Stimulated activated effector memory CD8-positive, alpha-beta T cell treated with anti-CD3 and anti-CD28 coated beads, Interleukin-12 subunit alpha, Interleukin-12 subunit beta, amount 100 ng/mL, for 72 hours (primary cell): ENCODE data around the gene FANCE.

Source experiments
- ATAC-seq: fragments of 150-1000 bp; cut with Tn5 transposase; 2 replicates; pipeline ENCODE4 v1.10.0; 2021
- DNase-seq, 2 donors: peaks; one replicate each; pipeline ENCODE4 v3.0.0; 2021 to 2022; ENCODE audit warnings: low spot score in 2 of 2
- H3K27ac Mint-ChIP-seq: one replicate; pipeline ENCODE4 v1.8.0; 2022; ENCODE audit warnings: mild to moderate bottlenecking, mixed read lengths
- H3K36me3 Mint-ChIP-seq: one replicate; pipeline ENCODE4 v1.8.0; 2022; ENCODE audit warnings: mild to moderate bottlenecking, mixed read lengths
- H3K4me1 Mint-ChIP-seq: one replicate; pipeline ENCODE4 v1.8.0; 2022; ENCODE audit warnings: mixed read lengths
- H3K4me3 Mint-ChIP-seq: one replicate; pipeline ENCODE4 v1.8.0; 2022; ENCODE audit warnings: mild to moderate bottlenecking, mixed read lengths
- H3K9me3 Mint-ChIP-seq: one replicate; pipeline ENCODE4 v1.8.0; 2022; ENCODE audit warnings: mixed read lengths

The FANCE gene

GRCh38 chr6:35443341-35444030 is 8.7 kb upstream of the FANCE start:
- no peak overlapping the region for H3K4me3 Mint-ChIP-seq
- peaks cover 5% of the 10 kb centered on the region for H3K4me1 Mint-ChIP-seq
- H3K9me3 Mint-ChIP-seq: no peaks in the 10 kb centered on the region
- ATAC-seq (no peak), DNase-seq (no peak)
- no peak overlapping the region for H3K27ac Mint-ChIP-seq
- no peaks in the 10 kb centered on the region for H3K36me3 Mint-ChIP-seq

GRCh38 chr6:35445691-35446090 is 6.4 kb upstream of the FANCE start:
- no peak overlapping the region for H3K27ac Mint-ChIP-seq
- DNase-seq (peak in 1 of 2 donors; percentile 58), ATAC-seq (peak; percentile 63)
- H3K4me3 Mint-ChIP-seq: no peak overlapping the region
- H3K9me3 Mint-ChIP-seq: no peaks in the 10 kb centered on the region
- H3K4me1 Mint-ChIP-seq: peaks cover 5% of the 10 kb centered on the region
- no peaks in the 10 kb centered on the region for H3K36me3 Mint-ChIP-seq

DNA sequence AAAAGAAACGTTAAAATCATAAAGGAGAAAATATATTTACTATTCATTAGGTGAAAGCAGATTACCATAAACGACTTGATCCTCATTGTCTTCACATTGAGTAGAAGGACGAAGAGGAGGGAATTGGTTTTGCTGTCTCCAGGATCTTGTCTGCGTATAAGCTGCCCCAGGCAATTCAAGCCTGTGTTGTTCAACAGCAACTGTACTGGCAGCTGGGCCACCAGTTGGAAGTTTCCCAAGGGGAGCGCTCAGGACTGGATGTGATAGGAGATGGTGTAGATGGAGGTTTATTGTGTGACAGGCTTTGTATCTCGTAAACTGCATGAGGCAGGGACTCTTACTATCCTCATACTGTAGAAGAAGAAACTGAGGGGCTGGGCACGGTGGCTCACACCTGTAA is 3.9 kb upstream of the FANCE start:
- peaks cover 20% of the 10 kb centered on the region for H3K4me1 Mint-ChIP-seq
- ATAC-seq (no peak), DNase-seq (no peak)
- H3K36me3 Mint-ChIP-seq: no peaks in the 10 kb centered on the region
- no peak overlapping the region for H3K27ac Mint-ChIP-seq
- H3K9me3 Mint-ChIP-seq: no peaks in the 10 kb centered on the region
- H3K4me3 Mint-ChIP-seq: no peak overlapping the region

DNA sequence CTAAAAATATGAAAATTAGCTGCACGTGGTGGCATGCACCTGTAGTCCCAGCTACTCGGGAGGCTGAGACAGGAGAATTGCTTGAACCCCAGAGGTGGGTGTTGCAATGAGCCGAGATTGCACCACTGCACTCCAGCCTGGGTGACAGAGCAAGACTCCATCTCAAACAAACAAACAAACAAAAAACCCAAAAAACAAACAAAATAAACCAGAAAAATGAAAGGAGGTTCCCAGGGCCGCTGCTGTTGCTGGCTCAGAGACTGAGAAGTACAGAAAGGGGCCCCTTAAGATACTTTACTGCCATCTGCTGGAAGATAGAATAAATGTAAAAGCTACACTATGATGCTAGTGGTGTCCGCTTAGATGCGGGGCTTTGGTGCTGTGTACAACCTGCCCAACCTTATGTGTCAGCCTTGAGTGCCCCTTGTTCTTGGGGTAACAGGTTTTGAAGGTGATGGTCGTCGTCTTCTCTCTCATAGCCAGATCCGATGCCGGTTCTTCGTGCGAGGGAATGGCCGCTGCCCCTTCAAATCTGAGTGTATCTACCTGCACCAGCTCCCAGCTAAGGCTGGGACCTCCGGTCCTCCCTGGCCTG is 2.8 kb upstream of the FANCE start:
- no peaks in the 10 kb centered on the region for H3K36me3 Mint-ChIP-seq
- ATAC-seq (peak; percentile 71), DNase-seq (peak in 1 of 2 donors; percentile 61)
- H3K27ac Mint-ChIP-seq: peak overlapping the region; percentile 34
- no peaks in the 10 kb centered on the region for H3K9me3 Mint-ChIP-seq
- peaks cover 29% of the 10 kb centered on the region for H3K4me1 Mint-ChIP-seq
- H3K4me3 Mint-ChIP-seq: no peak overlapping the region

GRCh38 chr6:35451354-35452182 is 570 bp upstream of the FANCE start:
- peak overlapping the region; percentile 70 for H3K27ac Mint-ChIP-seq
- ATAC-seq: no peak
- H3K36me3 Mint-ChIP-seq: peaks cover 14% of the 10 kb centered on the region
- H3K4me1 Mint-ChIP-seq: peaks cover 38% of the 10 kb centered on the region
- no peak for DNase-seq
- peak overlapping the region; percentile 75 for H3K4me3 Mint-ChIP-seq
- no peaks in the 10 kb centered on the region for H3K9me3 Mint-ChIP-seq

GRCh38 chr6:35453236-35453635 is 1.1 kb downstream of the FANCE start:
- DNase-seq (no peak), ATAC-seq (no peak)
- Mint-ChIP-seq H3K4me1 (peaks cover 38% of the 10 kb centered on the region), H3K36me3 (peaks cover 30% of the 10 kb centered on the region), H3K9me3 (no peaks in the 10 kb centered on the region), H3K4me3 (peak overlapping the region; percentile 75), H3K27ac (no peak overlapping the region)

GRCh38 chr6:35454391-35455110 is 2.4 kb downstream of the FANCE start:
- H3K4me1 Mint-ChIP-seq: peaks cover 43% of the 10 kb centered on the region
- DNase-seq (no peak), ATAC-seq (no peak)
- no peaks in the 10 kb centered on the region for H3K9me3 Mint-ChIP-seq
- H3K27ac Mint-ChIP-seq: no peak overlapping the region
- H3K36me3 Mint-ChIP-seq: peaks cover 44% of the 10 kb centered on the region
- peak overlapping the region; percentile 75 for H3K4me3 Mint-ChIP-seq

- Mint-ChIP-seq H3K4me3 (no peak overlapping the region), H3K27ac (no peak overlapping the region)
Measured at GRCh38 chr6:35457907-35458306, 5.8 kb downstream of the FANCE start.

GRCh38 chr6:35461270-35461669 is 9.1 kb downstream of the FANCE start:
- H3K27ac Mint-ChIP-seq: no peak overlapping the region
- H3K4me3 Mint-ChIP-seq: no peak overlapping the region
- ATAC-seq (no peak), DNase-seq (no peak)
- no peaks in the 10 kb centered on the region for H3K9me3 Mint-ChIP-seq
- H3K36me3 Mint-ChIP-seq: peaks cover 82% of the 10 kb centered on the region
- peaks cover 5% of the 10 kb centered on the region for H3K4me1 Mint-ChIP-seq

More at GRCh38 chr6:35457907-35458306, 5.8 kb downstream of the FANCE start:
- ATAC-seq (no peak), DNase-seq (no peak)
- Mint-ChIP-seq H3K9me3 (no peaks in the 10 kb centered on the region), H3K4me1 (peaks cover 31% of the 10 kb centered on the region), H3K36me3 (peaks cover 68% of the 10 kb centered on the region)

DNA sequence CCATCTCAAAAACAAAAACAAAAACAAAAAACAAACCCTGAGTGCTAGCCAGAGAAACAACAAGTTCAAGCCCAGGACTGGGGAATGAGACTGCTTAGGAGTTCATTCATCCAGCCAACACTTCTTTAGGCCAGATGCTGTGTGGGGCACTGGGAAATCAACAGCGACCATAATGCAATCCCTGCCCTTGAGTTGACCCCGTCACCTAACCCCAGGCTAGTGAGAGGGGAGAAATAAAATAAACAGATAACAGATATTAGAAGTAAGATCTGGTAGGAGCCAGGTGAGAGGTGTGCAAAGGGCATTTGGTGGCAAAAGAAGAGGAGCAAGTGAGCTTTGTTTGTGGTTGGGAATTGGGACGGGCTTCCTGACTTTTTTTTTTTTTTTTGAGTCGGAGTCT is 11.2 kb downstream of the FANCE start:
- ATAC-seq (no peak), DNase-seq (no peak)
- Mint-ChIP-seq H3K36me3 (peaks cover 82% of the 10 kb centered on the region), H3K4me3 (no peak overlapping the region), H3K27ac (no peak overlapping the region), H3K9me3 (no peaks in the 10 kb centered on the region), H3K4me1 (peaks cover 14% of the 10 kb centered on the region)

DNA sequence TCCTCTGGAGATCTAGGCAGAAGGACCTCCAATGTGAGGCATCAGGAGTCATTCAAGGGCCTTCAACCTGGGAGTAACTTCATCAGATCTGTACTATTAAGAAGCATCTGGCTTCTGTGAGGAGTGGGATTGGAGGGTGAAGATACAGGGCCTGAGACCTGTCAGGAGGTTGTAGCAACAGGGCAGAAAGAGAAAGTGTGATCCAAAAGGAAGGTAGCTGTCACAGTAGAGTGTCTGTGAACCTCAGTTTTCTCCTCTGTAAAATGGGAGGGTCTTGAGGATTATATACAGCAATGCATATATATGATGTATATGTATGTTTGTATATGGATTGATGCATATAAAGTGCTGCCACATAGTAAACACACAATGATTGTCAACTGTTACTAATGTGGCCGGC is 13.5 kb downstream of the FANCE start:
- Mint-ChIP-seq H3K36me3 (peaks cover 82% of the 10 kb centered on the region), H3K9me3 (no peaks in the 10 kb centered on the region), H3K4me1 (peaks cover 25% of the 10 kb centered on the region), H3K27ac (no peak overlapping the region), H3K4me3 (no peak overlapping the region)
- no peak for DNase-seq
- no peak for ATAC-seq

DNA sequence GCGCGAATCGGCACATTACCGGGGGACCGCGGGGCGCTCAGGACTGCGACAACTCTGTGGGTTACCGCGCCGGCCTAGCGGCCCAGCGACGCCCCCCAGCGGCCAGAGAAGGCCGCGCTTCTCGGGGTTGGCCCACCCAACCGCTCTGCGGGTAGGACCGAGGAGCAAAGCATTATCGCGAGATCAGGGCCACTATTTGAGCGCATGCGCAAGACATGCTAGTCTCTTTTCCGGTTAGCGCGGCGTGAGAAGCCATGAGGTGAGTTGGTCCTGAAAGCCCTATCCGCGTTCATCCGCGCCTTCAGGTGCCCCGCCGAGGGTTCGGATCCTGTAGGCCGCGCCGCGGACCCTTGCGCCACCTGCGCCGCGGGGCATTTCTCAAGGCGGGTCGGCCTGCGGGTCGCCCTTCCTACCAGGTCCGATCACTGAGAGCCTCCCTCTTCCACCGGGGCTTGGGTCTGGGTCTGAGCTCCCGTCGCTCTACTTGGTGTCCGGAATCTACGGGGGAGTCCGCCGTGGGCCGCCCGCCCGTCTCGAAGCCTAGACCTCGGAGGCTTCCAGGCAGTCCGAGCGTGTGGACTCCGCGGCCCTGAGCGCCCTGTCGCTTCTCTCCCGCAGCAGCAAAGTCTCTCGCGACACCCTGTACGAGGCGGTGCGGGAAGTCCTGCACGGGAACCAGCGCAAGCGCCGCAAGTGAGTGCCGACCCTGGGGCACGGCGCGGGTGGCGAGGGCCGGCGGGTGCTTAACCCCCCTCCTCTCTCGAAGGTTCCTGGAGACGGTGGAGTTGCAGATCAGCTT is 16.2 kb downstream of the FANCE start, which contains the start of gene RPL10A:
TSS of gene RPL10A (plus strand) at position 221 of the 799 bp plus-strand sequence. CDS start at position 255, 34 bp downstream.
- Mint-ChIP-seq H3K36me3 (peaks cover 92% of the 10 kb centered on the region), H3K4me1 (peaks cover 38% of the 10 kb centered on the region), H3K9me3 (no peaks in the 10 kb centered on the region), H3K4me3 (peak within 1 kb of the TSS; percentile 90), H3K27ac (peak within 1 kb of the TSS; percentile 99)
- peak; percentile 93 to 98 for DNase-seq
- peak; percentile 91 for ATAC-seq

DNA sequence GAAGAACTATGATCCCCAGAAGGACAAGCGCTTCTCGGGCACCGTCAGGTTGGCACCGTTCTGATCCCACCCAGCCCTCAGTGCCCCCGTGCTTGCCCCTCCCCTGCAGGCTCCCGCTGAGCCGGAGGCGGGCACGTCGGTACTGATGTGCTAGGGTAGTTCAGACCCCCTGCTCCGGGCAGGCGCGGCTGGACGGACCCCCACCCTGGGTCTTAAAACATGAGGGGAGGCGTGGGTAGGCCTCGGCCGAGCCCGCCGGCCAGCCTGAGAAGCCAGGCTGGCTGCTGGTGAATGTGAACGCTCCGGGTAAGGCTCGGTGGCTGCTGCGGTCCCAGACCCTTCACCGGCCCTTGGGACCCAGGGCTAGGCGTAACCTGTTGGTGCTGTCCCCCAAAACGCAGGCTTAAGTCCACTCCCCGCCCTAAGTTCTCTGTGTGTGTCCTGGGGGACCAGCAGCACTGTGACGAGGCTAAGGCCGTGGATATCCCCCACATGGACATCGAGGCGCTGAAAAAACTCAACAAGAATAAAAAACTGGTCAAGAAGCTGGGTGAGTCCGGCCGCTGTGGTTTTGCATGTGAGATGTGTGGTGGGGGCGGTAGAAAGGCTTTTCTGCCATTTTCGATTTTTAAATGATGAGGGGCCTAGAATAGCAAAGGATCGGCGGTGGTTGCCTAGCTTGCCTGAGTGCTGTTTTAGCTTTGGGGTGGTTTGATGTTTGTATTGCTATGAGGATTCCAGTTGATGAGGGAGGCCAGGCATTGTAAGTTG is 17.0 kb downstream of the FANCE start:
- DNase-seq (peak in 1 of 2 donors; percentile 63), ATAC-seq (no peak)
- peak overlapping the region; percentile 99 for H3K27ac Mint-ChIP-seq
- H3K4me3 Mint-ChIP-seq: peak overlapping the region; percentile 90
- H3K4me1 Mint-ChIP-seq: peaks cover 42% of the 10 kb centered on the region
- H3K9me3 Mint-ChIP-seq: no peaks in the 10 kb centered on the region
- H3K36me3 Mint-ChIP-seq: peaks cover 92% of the 10 kb centered on the region
